ENCODE measurements around the gene CLEC4G.

DNA sequence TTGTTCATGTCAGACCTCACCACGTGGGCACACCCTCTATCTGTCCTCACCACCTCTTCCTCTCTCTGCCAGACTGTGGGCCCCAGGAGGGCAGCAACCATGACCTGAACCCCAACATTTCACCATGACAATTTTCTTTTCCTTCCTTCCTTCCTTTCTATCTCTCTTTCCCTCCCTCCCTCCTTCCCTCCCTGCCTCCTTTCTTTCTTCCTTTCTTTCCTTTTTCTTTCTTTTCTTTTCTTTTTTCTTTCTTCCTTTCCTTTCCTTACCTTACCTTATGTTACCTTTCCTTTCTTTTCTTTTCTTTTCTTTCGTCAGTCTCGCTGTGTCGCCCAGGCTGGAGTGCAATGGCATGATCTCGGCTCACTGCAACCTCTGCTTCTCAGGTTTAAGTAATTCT lies 21.3 kb downstream of the CLEC4G start:
- TF ChIP-seq, protein P1, sequence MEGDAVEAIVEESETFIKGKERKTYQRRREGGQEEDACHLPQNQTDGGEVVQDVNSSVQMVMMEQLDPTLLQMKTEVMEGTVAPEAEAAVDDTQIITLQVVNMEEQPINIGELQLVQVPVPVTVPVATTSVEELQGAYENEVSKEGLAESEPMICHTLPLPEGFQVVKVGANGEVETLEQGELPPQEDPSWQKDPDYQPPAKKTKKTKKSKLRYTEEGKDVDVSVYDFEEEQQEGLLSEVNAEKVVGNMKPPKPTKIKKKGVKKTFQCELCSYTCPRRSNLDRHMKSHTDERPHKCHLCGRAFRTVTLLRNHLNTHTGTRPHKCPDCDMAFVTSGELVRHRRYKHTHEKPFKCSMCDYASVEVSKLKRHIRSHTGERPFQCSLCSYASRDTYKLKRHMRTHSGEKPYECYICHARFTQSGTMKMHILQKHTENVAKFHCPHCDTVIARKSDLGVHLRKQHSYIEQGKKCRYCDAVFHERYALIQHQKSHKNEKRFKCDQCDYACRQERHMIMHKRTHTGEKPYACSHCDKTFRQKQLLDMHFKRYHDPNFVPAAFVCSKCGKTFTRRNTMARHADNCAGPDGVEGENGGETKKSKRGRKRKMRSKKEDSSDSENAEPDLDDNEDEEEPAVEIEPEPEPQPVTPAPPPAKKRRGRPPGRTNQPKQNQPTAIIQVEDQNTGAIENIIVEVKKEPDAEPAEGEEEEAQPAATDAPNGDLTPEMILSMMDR (IDR thresholded peaks at IDR 0.05; ENCODE audit: low read length): no peak
- no peak for TF ChIP-seq EZH2 (IDR thresholded peaks at IDR 0.05; ENCODE audit: borderline replicate concordance, low read length)

All from OCI-LY1 (cell line).